NCI-H2029 (cell line): ENCODE measurements around the gene EDRF1.
"Not testable (repeated sequence)": the region's sequence is repeated elsewhere in the genome, so short reads cannot be mapped to it uniquely, and the experiment has no call there.

Experiments used
- DNase-seq: peaks from one replicate; lab custom pipeline; 2025; lab: John Stamatoyannopoulos, UW

EDRF1 gene

GRCh38 chr10:125709553-125710474, 9.7 kb upstream of the EDRF1 start:
- DNase-seq = no peak

GRCh38 chr10:125711110-125711750, 8.3 kb upstream of the EDRF1 start:
- DNase-seq = no peak

DNA sequence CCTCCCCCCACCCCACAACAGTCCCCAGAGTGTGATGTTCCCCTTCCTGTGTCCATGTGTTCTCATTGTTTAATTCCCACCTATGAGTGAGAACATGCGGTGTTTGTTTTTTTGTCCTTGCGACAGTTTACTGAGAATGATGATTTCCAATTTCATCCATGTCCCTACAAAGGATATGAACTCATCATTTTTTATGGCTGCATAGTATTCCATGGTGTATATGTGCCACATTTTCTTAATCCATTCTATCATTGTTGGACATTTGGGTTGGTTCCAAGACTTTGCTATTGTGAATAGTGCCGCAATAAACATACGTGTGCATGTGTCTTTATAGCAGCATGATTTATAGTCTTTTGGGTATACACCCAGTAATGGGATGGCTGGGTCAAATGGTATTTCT, 4.8 kb upstream of the EDRF1 start:
- not testable (repeated sequence) for DNase-seq

DNA sequence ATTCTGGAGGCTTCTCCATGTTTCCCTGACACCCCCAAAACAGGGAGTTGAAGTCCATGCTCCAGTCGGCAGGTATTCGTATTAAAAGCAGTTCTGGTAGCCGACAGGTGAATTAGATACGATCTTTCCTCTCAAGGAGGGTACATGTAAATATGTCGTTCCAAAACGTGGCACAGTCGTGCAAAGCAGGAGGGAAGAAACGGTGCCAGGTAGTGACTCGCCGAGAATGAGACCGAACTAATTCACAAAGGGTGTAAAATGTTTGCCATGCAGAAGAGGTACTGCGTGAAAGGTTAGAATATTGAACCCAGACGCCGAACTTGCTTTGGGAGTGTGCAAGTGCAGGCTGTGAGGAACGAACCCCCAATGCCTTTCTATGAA, 483 bp downstream of the EDRF1 start:
- peak; percentile 8 for DNase-seq

DNA sequence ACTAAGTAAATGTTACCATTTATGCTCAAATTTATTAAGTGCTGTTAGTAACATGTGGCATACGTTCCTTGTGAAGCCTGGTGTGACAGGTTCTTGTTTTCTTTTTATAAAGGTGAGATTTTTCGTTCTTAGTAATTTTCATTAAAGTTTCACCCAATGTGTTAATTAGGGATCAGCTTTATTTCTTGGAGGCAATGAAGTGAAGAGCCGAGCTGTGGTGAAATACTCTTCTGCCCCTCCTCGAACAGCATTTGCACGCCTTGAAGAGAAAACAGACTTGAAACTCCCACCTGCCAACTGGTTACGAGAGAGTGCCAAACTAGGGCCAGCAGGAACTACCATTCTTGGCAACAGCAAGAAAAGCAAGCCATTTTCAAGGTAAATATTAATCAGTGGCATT, 1.5 kb downstream of the EDRF1 start:
- no peak for DNase-seq

GRCh38 chr10:125722811-125723210, 3.3 kb downstream of the EDRF1 start:
- no peak for DNase-seq

GRCh38 chr10:125726914-125727313, 7.4 kb downstream of the EDRF1 start:
- no peak for DNase-seq

- DNase-seq = no peak
Measured at GRCh38 chr10:125727436-125727835, 7.9 kb downstream of the EDRF1 start.

- no peak for DNase-seq
Measured at GRCh38 chr10:125734148-125734547, 14.6 kb downstream of the EDRF1 start.

DNA sequence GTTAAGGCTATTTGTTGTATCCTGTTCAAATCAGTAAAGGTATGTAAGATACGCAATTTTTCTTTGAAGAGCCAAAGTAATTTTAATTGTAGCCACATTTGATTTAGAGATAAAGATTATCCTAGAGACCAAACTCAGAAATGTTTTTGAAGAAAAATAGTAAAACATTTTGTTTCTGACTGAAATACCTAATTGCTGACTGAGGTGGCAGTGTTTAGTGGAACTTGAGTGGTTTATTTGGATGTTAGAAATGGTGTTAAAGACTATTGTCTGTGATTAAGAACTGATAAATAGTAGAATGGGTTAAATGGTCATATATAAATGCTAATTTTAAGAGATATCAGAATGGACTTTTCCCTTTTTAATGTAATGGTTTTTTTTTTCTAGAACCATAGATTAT, 15.3 kb downstream of the EDRF1 start:
- DNase-seq = no peak

- no peak for DNase-seq
Measured at GRCh38 chr10:125738206-125738605, 18.7 kb downstream of the EDRF1 start.

DNA sequence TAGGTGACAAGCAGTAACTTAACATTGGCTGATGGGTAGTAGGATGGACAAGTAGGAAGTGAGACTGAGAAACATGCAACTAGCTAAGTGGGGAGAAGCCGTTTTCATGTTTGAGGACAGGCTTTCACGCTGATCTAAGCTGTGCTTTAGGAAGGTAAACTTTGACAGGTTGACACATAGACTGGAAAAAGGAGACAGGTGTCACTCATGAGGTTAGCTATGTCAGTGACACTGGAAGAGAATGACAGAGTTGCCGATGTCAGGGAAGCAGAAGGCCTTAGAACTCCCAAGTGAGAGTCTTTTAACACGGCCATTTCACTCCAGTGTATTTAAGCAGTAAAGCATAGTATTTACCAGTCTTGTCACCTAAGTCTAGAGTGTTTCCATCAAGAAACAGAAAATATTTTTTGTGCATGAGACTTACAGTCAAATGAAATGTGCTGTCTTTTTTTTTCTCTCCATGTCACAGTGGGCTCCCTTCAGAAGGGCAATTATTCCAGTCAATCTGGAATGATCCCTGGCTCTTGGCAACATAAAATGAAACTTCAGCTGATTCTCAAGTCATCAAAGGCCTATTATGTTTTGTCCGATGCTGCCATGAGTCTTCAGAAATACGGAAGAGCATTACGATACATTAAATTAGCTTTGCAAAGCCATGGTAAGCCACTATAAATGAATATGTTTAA, 20.6 kb downstream of the EDRF1 start:
- no peak for DNase-seq

DNA sequence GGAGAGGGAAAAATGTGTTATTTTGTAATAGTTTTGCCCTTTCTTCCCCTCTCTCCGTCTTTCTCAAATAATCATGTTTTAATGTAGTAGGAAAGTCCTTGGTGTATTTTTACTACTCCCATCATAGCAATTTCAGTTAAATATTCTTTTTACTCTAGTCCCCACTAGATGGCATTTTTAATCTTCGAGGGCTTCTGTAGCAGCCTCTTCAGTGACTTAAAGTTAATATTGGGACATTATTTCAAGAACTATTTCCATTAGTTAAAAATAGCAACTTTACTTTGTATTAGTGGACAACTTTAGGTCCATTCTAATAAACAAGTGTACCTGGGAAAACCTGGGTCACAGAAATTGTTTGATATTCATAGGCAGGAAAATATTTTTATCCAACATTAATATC, 23.0 kb downstream of the EDRF1 start:
- no peak for DNase-seq

- no peak for DNase-seq
Measured at GRCh38 chr10:125744909-125745308, 25.4 kb downstream of the EDRF1 start.

GRCh38 chr10:125747417-125747816, 27.9 kb downstream of the EDRF1 start:
- DNase-seq = no peak

DNA sequence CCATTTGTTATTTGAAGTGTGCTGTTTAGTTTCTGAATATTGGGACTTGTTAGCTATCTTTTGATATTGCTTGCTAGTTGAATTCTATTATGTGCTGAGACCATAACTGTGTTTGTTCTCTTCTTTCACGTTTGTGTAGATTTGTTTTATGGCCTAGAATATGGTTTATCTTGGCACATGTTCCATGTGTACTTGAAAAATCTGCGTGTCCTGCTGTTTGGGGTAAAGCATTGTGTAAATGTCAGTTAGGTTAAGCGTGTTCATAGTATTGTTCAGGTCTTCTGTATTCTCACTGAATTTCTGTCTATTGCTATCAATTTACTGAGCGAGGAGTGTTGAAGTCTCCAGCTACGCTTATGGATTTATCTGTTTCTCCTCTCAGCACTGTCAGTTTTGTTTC, 36.7 kb downstream of the EDRF1 start:
- peak; percentile 42 for DNase-seq

DNA sequence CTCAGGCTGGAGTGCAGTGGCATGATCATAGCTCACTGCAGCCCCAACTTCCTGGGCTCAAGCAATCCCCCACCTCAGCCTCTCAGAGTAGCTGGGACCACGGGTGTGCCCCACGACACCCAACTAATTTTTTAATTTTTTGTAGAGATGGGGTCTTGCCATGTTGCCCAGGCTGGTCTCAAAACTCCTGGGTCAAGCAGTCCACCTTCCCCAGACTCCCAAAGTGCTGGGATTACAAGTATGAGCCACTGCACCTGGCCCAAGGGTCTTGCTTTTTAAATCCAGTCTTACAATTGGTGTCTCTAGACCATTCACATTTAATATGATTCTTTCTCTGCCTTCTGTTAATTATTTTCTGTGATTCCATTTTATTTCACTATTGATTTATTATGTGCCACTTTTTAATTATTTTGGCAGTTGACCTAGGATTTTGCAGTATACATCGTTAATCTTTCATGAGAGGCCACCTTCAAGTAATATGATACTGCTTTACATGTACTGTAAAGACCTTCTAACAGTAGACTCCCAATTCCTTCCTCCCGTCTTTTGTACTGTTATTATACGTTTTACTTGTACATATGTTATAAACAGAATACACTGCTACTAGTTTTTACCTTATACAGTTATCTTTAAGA, 37.5 kb downstream of the EDRF1 start:
- DNase-seq = no peak

- DNase-seq = no peak
Measured at GRCh38 chr10:125757742-125758141, 38.2 kb downstream of the EDRF1 start.

DNA sequence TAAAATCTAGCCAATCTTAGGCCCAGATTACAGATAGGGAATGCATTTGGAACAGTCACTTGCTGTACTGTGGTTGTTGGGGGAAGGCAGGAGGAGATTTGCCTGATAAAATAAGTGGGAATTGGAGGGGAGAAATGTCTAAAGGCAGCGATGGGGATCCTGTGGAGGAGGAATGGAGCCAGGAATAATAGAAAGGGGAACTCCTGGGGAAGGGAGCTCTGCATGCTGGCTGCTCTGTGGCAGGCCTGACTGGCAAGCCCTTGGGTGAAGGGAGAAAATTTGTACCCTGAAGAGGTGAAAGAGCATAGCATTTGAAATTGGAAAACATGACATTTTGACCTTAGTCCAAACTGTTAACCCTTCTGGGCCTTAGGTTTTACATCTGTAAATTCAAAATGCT, 42.5 kb downstream of the EDRF1 start:
- no peak for DNase-seq

- DNase-seq = no peak
Measured at GRCh38 chr10:125762692-125763648, 43.5 kb downstream of the EDRF1 start.

GRCh38 chr10:125765835-125766234, 46.3 kb downstream of the EDRF1 start:
- no peak for DNase-seq
